ENCODE data around the gene USP27X. TPM values are rescaled to one million over a fixed set of nuclear protein-coding genes. Genes with fewer than 3 reads are reported as not detected.

USP27X gene
- total and polyA plus RNA-seq, 4 donors = 2.1 to 4.1 (median 3.9) TPM

GRCh38 chrX:49930039-49930438 is 50.8 kb downstream of the USP27X start:
- DNase-seq (no peak), ATAC-seq (ENCODE audit: low FRiP score) (no peak)
- H3K4me1 ChIP-seq (ENCODE audit: control insufficient read depth in 1 of 2, insufficient read depth in 2 of 2, low read length in 2 of 2) = no peaks in the 10 kb centered on the region
- H3K4me3 ChIP-seq (ENCODE audit: low read length in 2 of 2) = no peak overlapping the region
- WGBS, 2 donors = 55 to 86% methylated on average over 1 of the region's 1 CpG
- no peak overlapping the region for H3K27ac ChIP-seq (ENCODE audit: low read depth in 1 of 2, low read length in 2 of 2)
- no peaks in the 10 kb centered on the region for H3K9me3 ChIP-seq (ENCODE audit: control insufficient read depth, low read length)
- intact Hi-C loops (cut with DNase I) = no loop called here
- no peaks in the 10 kb centered on the region for H3K36me3 ChIP-seq (ENCODE audit: control insufficient read depth in 1 of 2, insufficient read depth in 2 of 2, low read length in 1 of 2)
- H3K27me3 ChIP-seq (ENCODE audit: control insufficient read depth in 1 of 2, insufficient read depth in 2 of 2, low read length in 1 of 2) = no peaks in the 10 kb centered on the region

Other genes with a start within 250 kb of the USP27X start
- gene PAGE1, start 183.5 kb upstream of the USP27X start, total RNA-seq = not detected
- not detected for gene PAGE1, start 183.5 kb upstream of the USP27X start, polyA plus RNA-seq
- gene PAGE4, start 50.2 kb upstream of the USP27X start, total RNA-seq = not detected
- not detected for gene PAGE4, start 50.2 kb upstream of the USP27X start, polyA plus RNA-seq
- gene CLCN5, start 43.1 kb downstream of the USP27X start, total RNA-seq = 1 to 10 TPM; 4.8 to 9.4 TPM
- 1 to 10 TPM in 1 of 2 donors, under 1 TPM in 1; 0.88 to 1.0 TPM for gene CLCN5, start 43.1 kb downstream of the USP27X start, polyA plus RNA-seq

All from aorta (tissue), 5 donors.